Measurements from ENCODE around the gene KCNQ1. TPM values are rescaled to one million over a fixed set of nuclear protein-coding genes. Genes with fewer than 3 reads are reported as not detected.

The KCNQ1 gene
- total RNA-seq, 1 donor from 2014 or later = 52.9 TPM

DNA sequence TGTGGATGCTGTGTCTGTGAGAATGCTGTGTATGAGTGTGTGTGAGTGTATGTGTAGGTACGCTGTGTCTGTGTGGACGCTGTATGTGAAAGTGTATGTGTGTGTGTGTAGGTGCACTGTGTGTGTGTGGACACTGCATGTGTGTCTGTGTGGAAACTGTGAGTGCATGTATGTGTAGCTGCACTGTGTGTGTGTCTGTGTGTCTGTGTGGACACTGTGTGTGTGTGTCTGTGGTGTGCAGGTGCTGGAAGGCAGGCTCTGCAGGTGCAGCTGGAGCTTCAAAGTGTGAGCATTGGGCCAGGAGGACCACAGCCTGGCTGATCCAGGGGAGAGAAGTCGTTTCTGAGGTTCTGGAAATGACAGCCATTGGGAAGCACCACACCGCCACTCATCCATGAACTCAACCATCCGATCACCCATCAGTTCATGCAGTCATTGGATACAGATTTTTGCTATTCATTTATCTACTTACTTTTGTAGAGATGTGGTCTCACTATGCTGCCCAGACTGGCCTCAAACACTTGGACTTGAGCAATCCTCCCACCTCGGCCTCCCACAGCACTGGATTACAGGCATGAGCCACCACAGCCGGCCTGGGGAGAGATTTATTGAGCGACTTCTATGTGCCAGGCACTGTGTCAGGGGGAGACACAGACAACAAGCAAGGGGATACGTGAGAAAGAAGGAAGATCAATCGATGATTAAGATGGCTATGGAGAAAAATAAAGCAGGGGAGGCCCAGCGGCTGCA lies 10.1 kb upstream of the KCNQ1 start:
- Histone ChIP-seq H3K4me3 (no peak overlapping the region), H3K9me3 (no peaks in the 10 kb centered on the region), H3K36me3 (no peaks in the 10 kb centered on the region), H3K27me3 (no peaks in the 10 kb centered on the region), H3K4me1 (no peaks in the 10 kb centered on the region), H3K27ac (no peak overlapping the region)
- intact Hi-C loops (cut with DNase I) = no loop called here
- TF ChIP-seq, protein P1, sequence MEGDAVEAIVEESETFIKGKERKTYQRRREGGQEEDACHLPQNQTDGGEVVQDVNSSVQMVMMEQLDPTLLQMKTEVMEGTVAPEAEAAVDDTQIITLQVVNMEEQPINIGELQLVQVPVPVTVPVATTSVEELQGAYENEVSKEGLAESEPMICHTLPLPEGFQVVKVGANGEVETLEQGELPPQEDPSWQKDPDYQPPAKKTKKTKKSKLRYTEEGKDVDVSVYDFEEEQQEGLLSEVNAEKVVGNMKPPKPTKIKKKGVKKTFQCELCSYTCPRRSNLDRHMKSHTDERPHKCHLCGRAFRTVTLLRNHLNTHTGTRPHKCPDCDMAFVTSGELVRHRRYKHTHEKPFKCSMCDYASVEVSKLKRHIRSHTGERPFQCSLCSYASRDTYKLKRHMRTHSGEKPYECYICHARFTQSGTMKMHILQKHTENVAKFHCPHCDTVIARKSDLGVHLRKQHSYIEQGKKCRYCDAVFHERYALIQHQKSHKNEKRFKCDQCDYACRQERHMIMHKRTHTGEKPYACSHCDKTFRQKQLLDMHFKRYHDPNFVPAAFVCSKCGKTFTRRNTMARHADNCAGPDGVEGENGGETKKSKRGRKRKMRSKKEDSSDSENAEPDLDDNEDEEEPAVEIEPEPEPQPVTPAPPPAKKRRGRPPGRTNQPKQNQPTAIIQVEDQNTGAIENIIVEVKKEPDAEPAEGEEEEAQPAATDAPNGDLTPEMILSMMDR (IDR thresholded peaks at IDR 0.05) = no peak
- ATAC-seq = no peak
- DNase-seq = no peak

DNA sequence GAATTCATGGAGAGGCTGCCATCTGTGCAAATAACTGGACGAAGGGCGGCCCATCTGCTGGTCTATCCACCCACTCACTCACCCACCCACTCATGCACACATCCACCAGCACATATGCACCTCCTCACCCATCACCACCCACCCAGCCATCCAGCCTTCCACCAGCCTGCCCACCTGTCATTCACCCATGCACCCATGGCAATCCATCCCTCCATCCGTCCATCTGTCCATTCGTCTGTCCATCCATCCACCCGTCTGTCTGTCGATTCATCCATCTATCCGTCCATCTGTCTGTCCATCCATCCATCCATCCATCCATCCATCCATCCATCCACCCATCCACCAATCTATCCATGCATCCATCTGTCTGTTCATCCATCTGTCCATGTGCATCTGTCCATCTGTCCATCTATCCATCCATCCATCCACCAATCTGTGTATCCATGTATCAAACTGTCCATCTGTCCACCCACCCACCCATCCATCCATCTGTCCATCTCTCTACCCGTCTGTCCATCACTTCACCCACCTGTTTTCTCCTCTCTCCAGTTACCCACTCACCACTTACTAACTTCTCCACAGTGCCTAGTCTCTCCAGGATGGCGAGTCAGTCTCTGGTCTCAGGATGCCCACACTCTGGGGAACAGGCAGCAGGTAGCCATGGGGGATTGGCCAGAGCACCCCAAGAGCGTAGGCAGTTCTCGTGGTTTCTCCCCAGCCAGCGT lies 9.4 kb upstream of the KCNQ1 start:
- TF ChIP-seq, protein P1 (IDR thresholded peaks at IDR 0.05) = no peak
- no peak for DNase-seq

DNA sequence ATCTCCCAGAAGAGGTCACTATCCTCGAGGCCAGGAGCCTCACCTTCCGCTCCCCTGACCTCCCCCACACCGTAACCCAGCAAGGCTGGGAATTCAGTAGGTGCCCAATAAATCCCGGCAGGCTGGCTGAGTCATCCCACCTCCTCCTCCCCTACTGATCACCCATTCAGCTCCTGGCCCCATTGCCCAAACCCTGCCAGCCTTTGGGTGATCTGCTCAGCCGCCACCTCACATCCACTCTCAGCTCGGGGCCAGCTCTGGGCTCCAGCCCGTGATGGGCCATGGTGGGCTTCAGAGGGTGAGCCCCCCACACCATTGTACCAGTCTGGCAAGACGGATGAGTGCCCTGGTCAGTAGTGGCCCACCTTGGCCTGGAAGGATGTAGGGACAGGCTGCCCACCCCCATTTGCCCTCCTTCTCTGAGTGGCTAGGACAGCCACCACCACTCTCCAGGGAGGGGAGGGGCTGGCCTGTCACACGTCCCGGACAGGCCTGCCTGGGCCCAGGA lies 8.7 kb upstream of the KCNQ1 start:
- Histone ChIP-seq H3K4me1 (no peaks in the 10 kb centered on the region), H3K27me3 (no peaks in the 10 kb centered on the region), H3K9me3 (no peaks in the 10 kb centered on the region), H3K27ac (no peak overlapping the region), H3K36me3 (no peaks in the 10 kb centered on the region), H3K4me3 (no peak overlapping the region)
- DNase-seq = no peak
- no peak for ATAC-seq
- intact Hi-C loops (cut with DNase I) = no loop called here
- TF ChIP-seq, protein P1 (IDR thresholded peaks at IDR 0.05) = no peak

More for the DNA sequence above, 9.4 kb upstream of the KCNQ1 start:
- Histone ChIP-seq H3K27ac (no peak overlapping the region), H3K27me3 (no peaks in the 10 kb centered on the region), H3K9me3 (no peaks in the 10 kb centered on the region), H3K4me1 (no peaks in the 10 kb centered on the region), H3K4me3 (no peak overlapping the region), H3K36me3 (no peaks in the 10 kb centered on the region)
- intact Hi-C loops (cut with DNase I) = no loop called here
- ATAC-seq = no peak

DNA sequence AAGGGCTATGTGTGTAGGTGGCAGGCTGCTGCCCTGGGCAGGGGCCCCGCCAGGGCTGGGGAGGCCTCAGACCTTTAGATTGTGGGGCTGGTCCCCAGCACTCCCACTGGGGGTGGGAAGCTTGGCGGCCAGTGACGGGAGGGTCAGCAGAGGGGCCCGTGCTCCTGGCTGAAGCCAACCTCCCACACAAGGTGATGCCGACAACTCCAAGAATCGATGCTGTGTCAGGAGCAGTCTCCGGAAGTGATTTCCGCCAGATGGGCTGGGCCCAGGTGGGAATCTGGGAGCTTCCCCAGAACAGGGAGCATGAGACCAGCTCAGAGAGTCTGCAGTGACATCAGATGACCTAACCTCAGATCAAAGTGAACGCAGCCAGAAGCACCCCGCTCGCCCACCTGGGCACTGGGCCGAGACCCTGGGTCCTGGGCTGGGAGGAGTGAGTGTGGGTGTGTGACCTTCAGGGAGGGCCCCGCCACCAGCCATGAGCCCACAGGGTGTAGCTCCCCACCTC lies 8.2 kb upstream of the KCNQ1 start:
- H3K27ac ChIP-seq = no peak overlapping the region
- intact Hi-C loops (cut with DNase I) = no loop called here
- DNase-seq = no peak
- H3K4me1 ChIP-seq = no peaks in the 10 kb centered on the region
- no peaks in the 10 kb centered on the region for H3K27me3 ChIP-seq
- no peak for ATAC-seq
- TF ChIP-seq, protein P1 (IDR thresholded peaks at IDR 0.05) = no peak
- no peak overlapping the region for H3K4me3 ChIP-seq
- H3K9me3 ChIP-seq = no peaks in the 10 kb centered on the region
- no peaks in the 10 kb centered on the region for H3K36me3 ChIP-seq

GRCh38 chr11:2437516-2437915 lies 7.3 kb upstream of the KCNQ1 start:
- DNase-seq (no peak), ATAC-seq (no peak)
- Histone ChIP-seq H3K9me3 (no peaks in the 10 kb centered on the region), H3K27me3 (no peaks in the 10 kb centered on the region), H3K27ac (no peak overlapping the region), H3K36me3 (no peaks in the 10 kb centered on the region), H3K4me1 (no peaks in the 10 kb centered on the region), H3K4me3 (no peak overlapping the region)
- intact Hi-C loops (cut with DNase I) = no loop called here
- TF ChIP-seq, protein P1 (IDR thresholded peaks at IDR 0.05) = no peak

Measured in upper lobe of right lung (tissue), 1 donor.